Ectodermal cell (in vitro differentiated cells): ENCODE measurements around the gene ADAMTS6. TPM values are rescaled to one million over a fixed set of nuclear protein-coding genes. Genes with fewer than 3 reads are reported as not detected.
"Not testable (repeated sequence)": the region's sequence is repeated elsewhere in the genome, so short reads cannot be mapped to it uniquely, and the experiment has no call there.

Source experiments
- H3K27ac ChIP-seq: 2 replicates; pipeline ENCODE4 v1.7.0; 2013; ENCODE audit warnings: mild to moderate bottlenecking, low read depth, low read length; ENCODE audit not compliant: insufficient read depth, poor library complexity, severe bottlenecking
- H3K27me3 ChIP-seq: 2 replicates; pipeline ENCODE4 v1.7.0; 2013; ENCODE audit warnings: mild to moderate bottlenecking, low read length; ENCODE audit not compliant: insufficient read depth, control insufficient read depth, poor library complexity, severe bottlenecking
- H3K36me3 ChIP-seq: one replicate; pipeline ENCODE4 v1.7.0; 2013; ENCODE audit warnings: low read length; ENCODE audit not compliant: control insufficient read depth, insufficient read depth
- H3K4me1 ChIP-seq: one replicate; pipeline ENCODE4 v1.7.0; 2013; ENCODE audit warnings: low read length; ENCODE audit not compliant: control insufficient read depth, insufficient read depth
- H3K4me3 ChIP-seq: 2 replicates; pipeline ENCODE4 v1.7.0; 2013; ENCODE audit warnings: low read depth, low read length, control low read depth; ENCODE audit not compliant: insufficient read depth
- H3K9me3 ChIP-seq: 2 replicates; pipeline ENCODE4 v1.7.0; 2013; ENCODE audit warnings: mild to moderate bottlenecking, low read length, moderate library complexity; ENCODE audit not compliant: control insufficient read depth
- WGBS, 2 experiments: methylation state at CpG; one replicate each; pipeline ENCODE4 v1.1.7; 2013; ENCODE audit warnings: missing lambda C conversion rate in 2 of 2; 5-methylcytosine and 5-hydroxymethylcytosine counted together
- polyA plus RNA-seq, 4 experiments: library from polyadenylated mRNA; stranded (reverse); fragments of 50-300 nt; gene quantifications; one replicate each; pipeline ENCODE4 v1.2.3, GENCODE V29; 2013

ADAMTS6 gene
- polyA plus RNA-seq (2013, experiment 1 of 4) = 3.6 TPM
- 4.7 TPM for polyA plus RNA-seq (2013, experiment 2 of 4)
- 5.6 TPM for polyA plus RNA-seq (2013, experiment 3 of 4)
- polyA plus RNA-seq (2013, experiment 4 of 4) = 2.6 TPM

GRCh38 chr5:65481635-65482295, at the start of gene ADAMTS6:
ADAMTS6 (minus strand) TSS chr5:65481920; CDS start chr5:65473673, 8,247 bp downstream.
- 1 to 2% methylated on average over 10 to 12 of the region's 12 CpGs for WGBS, 2 experiments
- H3K27ac ChIP-seq = peak within 1 kb of the TSS; percentile 83
- H3K4me1 ChIP-seq = peaks cover 7% of the 10 kb centered on the region
- no peaks in the 10 kb centered on the region for H3K9me3 ChIP-seq
- H3K27me3 ChIP-seq = no peaks in the 10 kb centered on the region
- no peaks in the 10 kb centered on the region for H3K36me3 ChIP-seq
- peak within 1 kb of the TSS; percentile 36 for H3K4me3 ChIP-seq

GRCh38 chr5:65530904-65531303, 49.2 kb upstream of the ADAMTS6 start:
- peaks cover 4% of the 10 kb centered on the region for H3K36me3 ChIP-seq
- H3K4me1 ChIP-seq = no peaks in the 10 kb centered on the region
- H3K27ac ChIP-seq = no peak overlapping the region
- no peaks in the 10 kb centered on the region for H3K9me3 ChIP-seq
- H3K4me3 ChIP-seq = no peak overlapping the region
- no peaks in the 10 kb centered on the region for H3K27me3 ChIP-seq
- 100% methylated on average over 1 of the region's 1 CpG; no CpG with 5 or more reads in 1 of the 2 experiments for WGBS, 2 experiments

- Histone ChIP-seq H3K9me3 (no peaks in the 10 kb centered on the region), H3K36me3 (peaks cover 8% of the 10 kb centered on the region), H3K27me3 (no peaks in the 10 kb centered on the region), H3K27ac (no peak overlapping the region), H3K4me1 (no peaks in the 10 kb centered on the region), H3K4me3 (no peak overlapping the region)
- 94 to 97% methylated on average over 3 of the region's 3 CpGs for WGBS, 2 experiments
These were observed 44.0 kb upstream of the ADAMTS6 start for GRCh38 chr5:65525726-65526125.

GRCh38 chr5:65512170-65512937, 30.6 kb upstream of the ADAMTS6 start:
- 94 to 97% methylated on average over 3 to 5 of the region's 6 CpGs for WGBS, 2 experiments
- Histone ChIP-seq H3K27ac (no peak overlapping the region), H3K9me3 (no peaks in the 10 kb centered on the region), H3K4me3 (no peak overlapping the region), H3K4me1 (no peaks in the 10 kb centered on the region), H3K36me3 (no peaks in the 10 kb centered on the region), H3K27me3 (no peaks in the 10 kb centered on the region)

- WGBS, 2 experiments = 90 to 95% methylated on average over 2 of the region's 2 CpGs
These were observed 27.3 kb upstream of the ADAMTS6 start for GRCh38 chr5:65508978-65509377.

GRCh38 chr5:65506961-65507360, 25.2 kb upstream of the ADAMTS6 start:
- Histone ChIP-seq H3K36me3 (no peaks in the 10 kb centered on the region), H3K9me3 (no peaks in the 10 kb centered on the region), H3K27me3 (no peaks in the 10 kb centered on the region), H3K4me1 (no peaks in the 10 kb centered on the region), H3K4me3 (no peak overlapping the region), H3K27ac (no peak overlapping the region)
- WGBS, 2 experiments = 94 to 100% methylated on average over 3 of the region's 3 CpGs

More at GRCh38 chr5:65508978-65509377, 27.3 kb upstream of the ADAMTS6 start:
- Histone ChIP-seq H3K36me3 (no peaks in the 10 kb centered on the region), H3K9me3 (no peaks in the 10 kb centered on the region), H3K27ac (no peak overlapping the region), H3K4me3 (no peak overlapping the region), H3K27me3 (no peaks in the 10 kb centered on the region), H3K4me1 (no peaks in the 10 kb centered on the region)

GRCh38 chr5:65489119-65489518, 7.4 kb upstream of the ADAMTS6 start:
- Histone ChIP-seq H3K9me3 (no peaks in the 10 kb centered on the region), H3K4me1 (no peaks in the 10 kb centered on the region), H3K27ac (no peak overlapping the region), H3K36me3 (no peaks in the 10 kb centered on the region), H3K4me3 (no peak overlapping the region), H3K27me3 (no peaks in the 10 kb centered on the region)
- 90 to 98% methylated on average over 4 of the region's 4 CpGs for WGBS, 2 experiments

GRCh38 chr5:65488038-65488687, 6.4 kb upstream of the ADAMTS6 start:
- not testable (repeated sequence) for H3K27me3 ChIP-seq, H3K4me3 ChIP-seq, H3K4me1 ChIP-seq, H3K9me3 ChIP-seq, H3K27ac ChIP-seq, H3K36me3 ChIP-seq
- 92 to 93% methylated on average over 7 of the region's 7 CpGs for WGBS, 2 experiments

GRCh38 chr5:65486803-65487202, 5.1 kb upstream of the ADAMTS6 start:
- H3K4me3 ChIP-seq, H3K27me3 ChIP-seq, H3K4me1 ChIP-seq, H3K36me3 ChIP-seq, H3K9me3 ChIP-seq, H3K27ac ChIP-seq: not testable (repeated sequence)
- 94 to 100% methylated on average over 2 of the region's 2 CpGs for WGBS, 2 experiments

- Histone ChIP-seq H3K27me3 (no peaks in the 10 kb centered on the region), H3K9me3 (no peaks in the 10 kb centered on the region), H3K27ac (no peak overlapping the region), H3K4me3 (no peak overlapping the region), H3K36me3 (no peaks in the 10 kb centered on the region), H3K4me1 (peaks cover 7% of the 10 kb centered on the region)
- WGBS, 2 experiments = 95 to 96% methylated on average over 28 of the region's 28 CpGs
These were observed 3.7 kb upstream of the ADAMTS6 start for GRCh38 chr5:65485405-65485804.
